Body of pancreas (tissue), 4 donors: ENCODE results near the gene HECW1. TPM values are rescaled to one million over a fixed set of nuclear protein-coding genes. Genes with fewer than 3 reads are reported as not detected.

Source experiments
- ATAC-seq: fragments of 150-250 bp; one replicate; pipeline ENCODE4 v1.9.1; 2016
- DNase-seq, 4 donors: peaks; one replicate each; pipeline ENCODE4 v3.0.0-alpha.2; 2019
- H3K27ac ChIP-seq, 4 donors: fragments of 200-600 bp; sonication (generic); 1 replicate in 3 of 4; 2 replicates in 1 of 4; pipeline versions ENCODE4 v1.5.1 to v1.6.1; 2016 to 2019; ENCODE audit warnings: mild to moderate bottlenecking in 1 of 4, mixed read lengths in 1 of 4, moderate library complexity in 1 of 4
- H3K27me3 ChIP-seq, 2 donors: fragments of 200-600 bp; sonication (generic); one replicate each; pipeline ENCODE4 v1.6.0; 2016; ENCODE audit warnings: mild to moderate bottlenecking in 1 of 2
- H3K36me3 ChIP-seq, 2 donors: fragments of 200-600 bp; sonication (generic); replicated peaks in 1 of 2; 2 replicates each; pipeline ENCODE4 v1.5.1; 2016; ENCODE audit warnings: low read depth in 2 of 2; ENCODE audit not compliant: insufficient read depth in 1 of 2
- H3K4me1 ChIP-seq: fragments of 200-600 bp; sonication (generic); one replicate; pipeline ENCODE4 v1.6.0; 2016
- H3K4me3 ChIP-seq, 2 donors: fragments of 200-600 bp; sonication (generic); 1 replicate in 1 of 2; 2 replicates in 1 of 2; pipeline ENCODE4 v1.5.1; 2016 to 2019
- H3K9me3 ChIP-seq, 3 donors: fragments of 200-600 bp; sonication (generic); 1 replicate in 2 of 3; 2 replicates in 1 of 3; pipeline ENCODE4 v1.5.1; 2016
- POLR2A ChIP-seq, 3 donors: fragments of 450-650 bp; IDR thresholded peaks; one replicate each; pipeline ENCODE4 v1.6.1; 2016; ENCODE audit warnings: antibody characterized with exemption in 3 of 3, mild to moderate bottlenecking in 2 of 3
- WGBS, 2 donors: methylation state at CpG; one replicate each; pipeline ENCODE4 v1.1.5; 2017; 5-methylcytosine and 5-hydroxymethylcytosine counted together
- intact Hi-C: fragments of 100-400 bp; cut with DNase I; formaldehyde crosslinking; loops from one replicate; pipeline ENCODE4 v1.15.1; 2023
- total RNA-seq, 2 donors: library from RNA; depleted of rRNA; stranded (reverse); fragments of >200 nt; gene quantifications; one replicate each; pipeline ENCODE4 v1.1.0, GENCODE V29; 2016
- TF ChIP-seq, protein P1 (sequence below), 7 experiments: fragments of 450-650 bp in 4 of 7; fragments of 200-600 bp in 3 of 7; sonication (generic) in 3 of 7; IDR thresholded peaks; one replicate each; pipeline ENCODE4 v1.5.1; 2016 to 2019; ENCODE audit warnings: antibody characterized with exemption in 7 of 7

Gene HECW1
- total RNA-seq, 2 donors from 2014 or later: under 0.01 TPM; not detected in 1

DNA sequence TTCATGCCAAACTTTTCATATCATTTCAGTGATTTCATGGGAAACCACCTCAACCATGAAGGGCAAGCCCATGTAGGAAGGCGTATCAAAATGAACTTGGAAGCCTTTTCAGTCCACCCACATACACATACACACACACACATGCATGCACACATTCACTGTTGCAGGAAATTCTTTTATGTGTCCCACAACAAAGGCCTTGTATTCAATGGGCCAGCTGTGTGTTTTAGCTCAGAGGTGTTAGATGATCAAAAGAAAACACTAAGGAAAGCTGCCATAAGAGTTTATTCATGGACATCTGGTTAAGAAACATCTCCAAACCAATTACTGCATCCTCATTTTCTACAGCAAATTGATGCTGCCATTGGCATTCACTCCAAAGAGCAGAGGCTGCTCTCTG is 396.0 kb downstream of the HECW1 start:
- no peak overlapping the region for H3K4me3 ChIP-seq
- no peaks in the 10 kb centered on the region for H3K36me3 ChIP-seq
- intact Hi-C loops: no loop called here
- no peaks in the 10 kb centered on the region for H3K4me1 ChIP-seq
- ATAC-seq: no peak
- no peaks in the 10 kb centered on the region for H3K9me3 ChIP-seq
- H3K27ac ChIP-seq: no peak overlapping the region
- TF ChIP-seq, protein P1, sequence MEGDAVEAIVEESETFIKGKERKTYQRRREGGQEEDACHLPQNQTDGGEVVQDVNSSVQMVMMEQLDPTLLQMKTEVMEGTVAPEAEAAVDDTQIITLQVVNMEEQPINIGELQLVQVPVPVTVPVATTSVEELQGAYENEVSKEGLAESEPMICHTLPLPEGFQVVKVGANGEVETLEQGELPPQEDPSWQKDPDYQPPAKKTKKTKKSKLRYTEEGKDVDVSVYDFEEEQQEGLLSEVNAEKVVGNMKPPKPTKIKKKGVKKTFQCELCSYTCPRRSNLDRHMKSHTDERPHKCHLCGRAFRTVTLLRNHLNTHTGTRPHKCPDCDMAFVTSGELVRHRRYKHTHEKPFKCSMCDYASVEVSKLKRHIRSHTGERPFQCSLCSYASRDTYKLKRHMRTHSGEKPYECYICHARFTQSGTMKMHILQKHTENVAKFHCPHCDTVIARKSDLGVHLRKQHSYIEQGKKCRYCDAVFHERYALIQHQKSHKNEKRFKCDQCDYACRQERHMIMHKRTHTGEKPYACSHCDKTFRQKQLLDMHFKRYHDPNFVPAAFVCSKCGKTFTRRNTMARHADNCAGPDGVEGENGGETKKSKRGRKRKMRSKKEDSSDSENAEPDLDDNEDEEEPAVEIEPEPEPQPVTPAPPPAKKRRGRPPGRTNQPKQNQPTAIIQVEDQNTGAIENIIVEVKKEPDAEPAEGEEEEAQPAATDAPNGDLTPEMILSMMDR (IDR thresholded peaks at IDR 0.05): no peak
- no peak for TF ChIP-seq POLR2A (IDR thresholded peaks at IDR 0.05)
- DNase-seq: no peak
- WGBS, 2 donors: 75 to 80% methylated on average over 1 of the region's 1 CpG
- no peaks in the 10 kb centered on the region for H3K27me3 ChIP-seq

DNA sequence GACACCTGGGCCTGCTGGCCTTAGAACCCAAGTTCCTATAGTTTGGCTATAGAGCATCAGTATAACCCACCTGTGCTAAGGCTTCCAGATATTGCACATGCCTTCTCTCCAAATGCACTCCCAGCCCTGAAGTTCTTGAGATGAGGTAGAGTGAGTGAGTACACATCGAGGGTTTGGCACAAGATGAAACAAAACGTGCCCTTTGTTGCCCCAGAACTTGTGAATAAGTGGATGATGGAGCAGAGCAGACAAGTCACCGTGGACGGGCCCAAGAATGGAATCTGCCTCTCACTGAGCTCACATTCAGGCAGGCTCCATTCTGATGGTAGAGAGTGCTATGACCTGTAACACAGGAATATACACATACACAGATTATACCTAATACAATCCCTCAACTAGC is 397.5 kb downstream of the HECW1 start:
- WGBS, 2 donors: 67 to 71% methylated on average over 4 of the region's 4 CpGs
- DNase-seq (no peak), ATAC-seq (no peak)
- intact Hi-C loops: no loop called here
- Histone ChIP-seq H3K27me3 (no peaks in the 10 kb centered on the region), H3K9me3 (no peaks in the 10 kb centered on the region), H3K4me1 (no peaks in the 10 kb centered on the region), H3K4me3 (no peak overlapping the region), H3K36me3 (no peaks in the 10 kb centered on the region), H3K27ac (no peak overlapping the region)
- TF ChIP-seq, protein P1 (IDR thresholded peaks at IDR 0.05): no peak
- no peak for TF ChIP-seq POLR2A (IDR thresholded peaks at IDR 0.05)

DNA sequence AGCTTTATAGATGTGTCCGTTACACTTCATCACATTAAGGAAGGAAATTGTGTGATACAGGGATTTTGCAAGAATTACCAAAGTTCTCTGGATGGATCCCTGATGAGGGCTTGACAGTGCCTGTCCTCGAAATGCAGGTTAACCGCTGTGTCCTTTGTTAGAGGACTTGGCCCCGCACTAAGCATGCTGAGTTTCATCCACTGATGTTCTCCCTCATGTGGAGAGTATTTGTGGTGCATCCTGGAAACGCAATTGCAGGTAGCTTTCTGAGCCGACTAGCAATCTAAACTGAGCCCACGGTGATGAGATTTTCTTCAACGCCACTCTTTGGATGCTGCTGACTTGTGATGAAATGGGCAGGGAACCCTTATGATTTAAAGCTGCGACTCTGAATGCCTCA is 398.6 kb downstream of the HECW1 start:
- H3K4me3 ChIP-seq: no peak overlapping the region
- TF ChIP-seq POLR2A (IDR thresholded peaks at IDR 0.05): no peak
- TF ChIP-seq, protein P1 (IDR thresholded peaks at IDR 0.05): peak in 1 of 7 experiments; percentile 22
- no peak for ATAC-seq
- H3K36me3 ChIP-seq: no peaks in the 10 kb centered on the region
- intact Hi-C loops: no loop called here
- H3K9me3 ChIP-seq: no peaks in the 10 kb centered on the region
- WGBS, 2 donors: 62 to 70% methylated on average over 9 of the region's 9 CpGs
- no peak overlapping the region for H3K27ac ChIP-seq
- no peak for DNase-seq
- H3K27me3 ChIP-seq: no peaks in the 10 kb centered on the region
- no peaks in the 10 kb centered on the region for H3K4me1 ChIP-seq

DNA sequence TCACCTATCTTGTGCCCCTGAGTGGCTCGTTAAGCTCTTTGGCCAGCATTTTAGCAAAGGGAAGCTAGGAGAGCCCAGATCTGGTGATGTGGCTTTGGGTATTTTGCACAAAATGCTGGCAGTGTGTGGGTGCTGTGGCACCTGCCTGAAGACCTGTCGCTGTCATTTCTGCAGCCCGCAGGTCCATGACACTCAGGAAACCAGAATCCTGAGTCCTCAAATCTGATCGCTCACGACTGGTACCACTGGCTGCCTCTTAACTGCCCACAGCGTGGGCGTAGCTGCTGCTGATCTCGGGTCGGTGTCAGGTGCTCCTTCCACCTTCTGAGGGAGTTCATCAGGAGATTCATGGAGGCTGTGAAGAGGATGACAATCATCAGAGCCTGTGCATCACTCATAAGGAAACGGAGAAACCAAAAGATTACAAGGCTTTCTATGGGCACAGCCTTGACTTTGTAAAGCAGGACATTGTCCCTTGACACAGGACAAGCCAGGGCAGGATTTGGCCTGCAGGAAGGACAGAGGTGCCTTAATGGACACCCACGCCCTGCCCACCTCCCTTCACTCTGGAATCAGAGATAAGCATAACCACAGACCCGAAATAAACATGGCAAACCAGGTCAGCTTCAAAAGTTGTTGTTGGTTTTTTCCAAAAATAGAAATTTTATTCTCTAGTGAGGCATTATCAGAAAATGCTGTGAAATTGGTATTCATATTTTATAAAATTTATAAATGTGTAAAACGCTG is 399.5 kb downstream of the HECW1 start:
- ATAC-seq (no peak), DNase-seq (no peak)
- Histone ChIP-seq H3K9me3 (no peaks in the 10 kb centered on the region), H3K4me3 (no peak overlapping the region), H3K4me1 (no peaks in the 10 kb centered on the region), H3K36me3 (no peaks in the 10 kb centered on the region), H3K27ac (no peak overlapping the region), H3K27me3 (no peaks in the 10 kb centered on the region)
- intact Hi-C loops: no loop called here
- TF ChIP-seq, protein P1 (IDR thresholded peaks at IDR 0.05): no peak
- TF ChIP-seq POLR2A (IDR thresholded peaks at IDR 0.05): no peak
- WGBS, 2 donors: 68 to 70% methylated on average over 5 to 13 of the region's 13 CpGs

DNA sequence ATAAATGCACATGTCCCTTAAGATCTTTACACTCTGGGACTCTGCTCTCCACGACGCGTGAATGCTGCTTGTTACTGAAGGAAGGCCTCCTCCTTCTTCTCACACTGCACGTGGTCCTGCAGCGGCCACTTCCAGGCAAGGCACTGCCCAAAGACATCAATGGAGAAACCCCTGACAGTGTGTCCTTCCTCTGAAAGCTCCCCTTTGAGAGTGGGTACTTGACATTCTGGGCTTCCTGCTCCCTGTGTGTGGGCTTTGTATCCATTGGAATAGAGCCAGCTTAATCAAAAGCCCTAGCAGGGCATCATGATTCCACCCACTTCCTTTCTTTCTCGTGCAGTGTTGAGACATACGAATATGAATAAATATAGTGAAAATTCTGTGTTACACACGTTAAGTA is 400.8 kb downstream of the HECW1 start:
- Histone ChIP-seq H3K4me1 (no peaks in the 10 kb centered on the region), H3K27ac (no peak overlapping the region), H3K36me3 (no peaks in the 10 kb centered on the region), H3K27me3 (no peaks in the 10 kb centered on the region), H3K4me3 (no peak overlapping the region), H3K9me3 (no peaks in the 10 kb centered on the region)
- no peak for TF ChIP-seq POLR2A (IDR thresholded peaks at IDR 0.05)
- TF ChIP-seq, protein P1 (IDR thresholded peaks at IDR 0.05): no peak
- intact Hi-C loops: no loop called here
- ATAC-seq: no peak
- DNase-seq: no peak
- WGBS, 2 donors: 49 to 59% methylated on average over 8 of the region's 8 CpGs
